HepG2 (cell line): ENCODE data around the gene FGF7.

Source experiments
- ERF ChIP-seq: IDR thresholded peaks from 2 replicates; pipeline ENCODE4 v1.6.1; 2018; ENCODE audit warnings: missing biosample characterization, missing genetic modification reagents
- IRF2 ChIP-seq: IDR thresholded peaks from 2 replicates; pipeline ENCODE4 v1.6.1; 2018; ENCODE audit warnings: missing genetic modification reagents, missing compliant biosample characterization
- POLR2A ChIP-seq, 2 experiments: IDR thresholded peaks; 2 replicates each; pipeline ENCODE4 v1.6.1; 2011; ENCODE audit warnings: low read depth in 2 of 2, low read length in 2 of 2, mild to moderate bottlenecking in 1 of 2, moderate library complexity in 1 of 2; ENCODE audit not compliant: insufficient read depth in 1 of 2
- U2AF2 ChIP-seq: fragments of 200-400 bp; formaldehyde crosslinking; IDR thresholded peaks from 2 replicates; pipeline ENCODE4 v1.6.1; 2017; ENCODE audit warnings: low read depth, mild to moderate bottlenecking, low read length
- ZNF121 ChIP-seq: sonication (generic); formaldehyde crosslinking; IDR thresholded peaks from 2 replicates; pipeline ENCODE4 v1.5.0; 2020; ENCODE audit warnings: mild to moderate bottlenecking, missing genetic modification reagents
- ZNF629 ChIP-seq: sonication (generic); formaldehyde crosslinking; conservative IDR thresholded peaks from 2 replicates; pipeline ENCODE4 v1.5.0; 2020; ENCODE audit warnings: missing genetic modification reagents
- TF ChIP-seq, protein P1 (sequence below): sonication (generic); formaldehyde crosslinking; IDR thresholded peaks from 2 replicates; pipeline ENCODE4 v1.5.0; 2020; ENCODE audit warnings: mild to moderate bottlenecking, missing genetic modification reagents, moderate library complexity
- TF ChIP-seq, protein P2 (sequence below): sonication (generic); formaldehyde crosslinking; IDR thresholded peaks from 2 replicates; pipeline ENCODE4 v1.4.0; 2020; ENCODE audit warnings: missing genetic modification reagents
- TF ChIP-seq, protein P3 (sequence below): sonication (generic); formaldehyde crosslinking; IDR thresholded peaks from 2 replicates; pipeline ENCODE4 v1.4.0; 2020; ENCODE audit warnings: missing genetic modification reagents, borderline replicate concordance
- TF ChIP-seq, protein P4 (sequence below): sonication (generic); formaldehyde crosslinking; IDR thresholded peaks from 2 replicates; pipeline ENCODE4 v1.4.0; 2020; ENCODE audit warnings: missing genetic modification reagents, mild to moderate bottlenecking, borderline replicate concordance

DNA sequence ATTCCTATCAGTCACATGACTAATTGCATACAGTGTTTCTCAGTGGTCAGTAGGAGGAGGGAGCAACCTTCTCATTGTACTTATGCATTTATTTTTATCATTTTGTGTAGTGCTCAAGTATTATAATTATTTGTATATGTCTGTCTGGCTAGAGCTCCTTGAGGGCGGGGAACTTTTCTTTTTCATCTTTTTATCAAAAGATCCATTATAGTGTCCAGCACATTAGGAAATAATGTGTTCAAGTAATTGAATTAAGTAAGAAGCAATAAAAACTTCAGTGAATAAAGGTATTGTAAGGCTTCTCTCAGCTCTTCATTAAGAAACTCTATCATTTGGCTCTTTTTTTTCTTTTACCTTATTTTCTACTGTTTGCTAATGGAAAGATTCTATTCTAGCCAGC is 18.8 kb downstream of the FGF7 start:
- TF ChIP-seq, protein P1, sequence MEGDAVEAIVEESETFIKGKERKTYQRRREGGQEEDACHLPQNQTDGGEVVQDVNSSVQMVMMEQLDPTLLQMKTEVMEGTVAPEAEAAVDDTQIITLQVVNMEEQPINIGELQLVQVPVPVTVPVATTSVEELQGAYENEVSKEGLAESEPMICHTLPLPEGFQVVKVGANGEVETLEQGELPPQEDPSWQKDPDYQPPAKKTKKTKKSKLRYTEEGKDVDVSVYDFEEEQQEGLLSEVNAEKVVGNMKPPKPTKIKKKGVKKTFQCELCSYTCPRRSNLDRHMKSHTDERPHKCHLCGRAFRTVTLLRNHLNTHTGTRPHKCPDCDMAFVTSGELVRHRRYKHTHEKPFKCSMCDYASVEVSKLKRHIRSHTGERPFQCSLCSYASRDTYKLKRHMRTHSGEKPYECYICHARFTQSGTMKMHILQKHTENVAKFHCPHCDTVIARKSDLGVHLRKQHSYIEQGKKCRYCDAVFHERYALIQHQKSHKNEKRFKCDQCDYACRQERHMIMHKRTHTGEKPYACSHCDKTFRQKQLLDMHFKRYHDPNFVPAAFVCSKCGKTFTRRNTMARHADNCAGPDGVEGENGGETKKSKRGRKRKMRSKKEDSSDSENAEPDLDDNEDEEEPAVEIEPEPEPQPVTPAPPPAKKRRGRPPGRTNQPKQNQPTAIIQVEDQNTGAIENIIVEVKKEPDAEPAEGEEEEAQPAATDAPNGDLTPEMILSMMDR (CRISPR knock-in tag), result no peak
- TF ChIP-seq, protein P2, sequence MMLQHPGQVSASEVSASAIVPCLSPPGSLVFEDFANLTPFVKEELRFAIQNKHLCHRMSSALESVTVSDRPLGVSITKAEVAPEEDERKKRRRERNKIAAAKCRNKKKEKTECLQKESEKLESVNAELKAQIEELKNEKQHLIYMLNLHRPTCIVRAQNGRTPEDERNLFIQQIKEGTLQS (CRISPR knock-in tag), result no peak
- TF ChIP-seq ZNF121 (CRISPR knock-in tag) (no peak), ZNF629 (CRISPR knock-in tag) (no peak), POLR2A (IDR thresholded peaks at IDR 0.05; ENCODE audit: insufficient read depth in 1 of 2, low read depth in 2 of 2, low read length in 2 of 2) (no peak), U2AF2 (no peak), IRF2 (CRISPR knock-in tag) (no peak), ERF (no peak)
- TF ChIP-seq, protein P3, sequence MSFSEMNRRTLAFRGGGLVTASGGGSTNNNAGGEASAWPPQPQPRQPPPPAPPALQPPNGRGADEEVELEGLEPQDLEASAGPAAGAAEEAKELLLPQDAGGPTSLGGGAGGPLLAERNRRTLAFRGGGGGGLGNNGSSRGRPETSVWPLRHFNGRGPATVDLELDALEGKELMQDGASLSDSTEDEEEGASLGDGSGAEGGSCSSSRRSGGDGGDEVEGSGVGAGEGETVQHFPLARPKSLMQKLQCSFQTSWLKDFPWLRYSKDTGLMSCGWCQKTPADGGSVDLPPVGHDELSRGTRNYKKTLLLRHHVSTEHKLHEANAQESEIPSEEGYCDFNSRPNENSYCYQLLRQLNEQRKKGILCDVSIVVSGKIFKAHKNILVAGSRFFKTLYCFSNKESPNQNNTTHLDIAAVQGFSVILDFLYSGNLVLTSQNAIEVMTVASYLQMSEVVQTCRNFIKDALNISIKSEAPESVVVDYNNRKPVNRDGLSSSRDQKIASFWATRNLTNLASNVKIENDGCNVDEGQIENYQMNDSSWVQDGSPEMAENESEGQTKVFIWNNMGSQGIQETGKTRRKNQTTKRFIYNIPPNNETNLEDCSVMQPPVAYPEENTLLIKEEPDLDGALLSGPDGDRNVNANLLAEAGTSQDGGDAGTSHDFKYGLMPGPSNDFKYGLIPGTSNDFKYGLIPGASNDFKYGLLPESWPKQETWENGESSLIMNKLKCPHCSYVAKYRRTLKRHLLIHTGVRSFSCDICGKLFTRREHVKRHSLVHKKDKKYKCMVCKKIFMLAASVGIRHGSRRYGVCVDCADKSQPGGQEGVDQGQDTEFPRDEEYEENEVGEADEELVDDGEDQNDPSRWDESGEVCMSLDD, result no peak
- TF ChIP-seq, protein P4, sequence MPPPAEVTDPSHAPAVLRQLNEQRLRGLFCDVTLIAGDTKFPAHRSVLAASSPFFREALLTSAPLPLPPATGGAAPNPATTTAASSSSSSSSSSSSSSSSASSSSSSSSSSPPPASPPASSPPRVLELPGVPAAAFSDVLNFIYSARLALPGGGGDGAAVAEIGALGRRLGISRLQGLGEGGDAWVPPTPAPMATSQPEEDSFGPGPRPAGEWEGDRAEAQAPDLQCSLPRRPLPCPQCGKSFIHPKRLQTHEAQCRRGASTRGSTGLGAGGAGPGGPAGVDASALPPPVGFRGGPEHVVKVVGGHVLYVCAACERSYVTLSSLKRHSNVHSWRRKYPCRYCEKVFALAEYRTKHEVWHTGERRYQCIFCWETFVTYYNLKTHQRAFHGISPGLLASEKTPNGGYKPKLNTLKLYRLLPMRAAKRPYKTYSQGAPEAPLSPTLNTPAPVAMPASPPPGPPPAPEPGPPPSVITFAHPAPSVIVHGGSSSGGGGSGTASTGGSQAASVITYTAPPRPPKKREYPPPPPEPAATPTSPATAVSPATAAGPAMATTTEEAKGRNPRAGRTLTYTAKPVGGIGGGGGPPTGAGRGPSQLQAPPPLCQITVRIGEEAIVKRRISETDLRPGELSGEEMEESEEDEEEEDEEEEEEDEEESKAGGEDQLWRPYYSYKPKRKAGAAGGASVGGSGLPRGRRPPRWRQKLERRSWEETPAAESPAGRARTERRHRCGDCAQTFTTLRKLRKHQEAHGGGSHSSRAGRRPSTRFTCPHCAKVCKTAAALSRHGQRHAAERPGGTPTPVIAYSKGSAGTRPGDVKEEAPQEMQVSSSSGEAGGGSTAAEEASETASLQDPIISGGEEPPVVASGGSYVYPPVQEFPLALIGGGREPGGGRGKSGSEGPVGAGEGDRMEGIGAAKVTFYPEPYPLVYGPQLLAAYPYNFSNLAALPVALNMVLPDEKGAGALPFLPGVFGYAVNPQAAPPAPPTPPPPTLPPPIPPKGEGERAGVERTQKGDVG (CRISPR knock-in tag), result no peak
